ENCODE measurements around the gene TMEM143.

Gene TMEM143

DNA sequence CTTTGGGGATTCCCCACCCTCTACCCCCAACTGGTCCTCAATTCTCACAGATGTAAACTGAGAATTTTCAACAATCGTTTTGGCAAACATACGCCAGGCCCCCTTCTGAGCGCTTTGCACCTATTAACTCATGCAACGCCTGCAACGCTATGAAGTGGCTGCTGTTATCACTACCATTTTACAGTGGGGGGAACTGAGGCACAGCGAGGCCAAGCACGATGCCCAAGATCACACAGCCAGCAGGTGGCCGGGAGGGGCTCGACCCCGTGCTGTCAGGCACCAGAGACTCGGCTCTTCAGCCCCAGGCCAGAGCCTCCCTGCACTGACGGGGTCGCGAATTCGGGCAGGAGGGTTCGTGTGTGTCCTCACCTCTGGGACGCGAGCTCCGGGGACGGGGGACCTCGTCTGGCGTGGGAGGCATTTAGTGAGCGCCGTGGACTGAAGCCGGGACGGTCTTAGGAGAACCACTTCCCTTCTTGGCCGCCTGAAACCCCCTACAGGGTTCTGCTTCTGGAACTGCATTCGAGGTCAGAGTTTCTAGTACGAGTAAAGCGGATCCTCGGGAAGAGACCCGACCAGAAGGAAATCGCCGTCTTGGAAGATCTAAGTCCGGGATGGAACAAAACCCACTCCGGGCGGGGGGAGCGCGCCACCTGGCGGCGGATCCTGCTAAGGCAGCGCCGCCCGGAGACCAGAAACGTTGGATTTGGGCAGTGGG, 72.8 kb downstream of the TMEM143 start:
- peak overlapping the region; percentile 9 to 79 (median 58) for H3K4me3 ChIP-seq (ENCODE audit: control insufficient read depth in 1 of 7, extremely low read depth in 1 of 7, insufficient read depth in 4 of 7, low read depth in 2 of 7, low read length in 6 of 7)
- H3K4me1 ChIP-seq (ENCODE audit: control extremely low read depth in 1 of 4, control insufficient read depth in 4 of 4, insufficient read depth in 4 of 4, low read length in 3 of 4), result peaks cover 0 to 10% (median 7%) of the 10 kb centered on the region in 4 experiments
- H3K9me3 ChIP-seq (ENCODE audit: control extremely low read depth in 1 of 5, control insufficient read depth in 4 of 5, insufficient read depth in 2 of 5, low read depth in 1 of 5, low read length in 4 of 5), result peaks cover 0 to 7% (median 2%) of the 10 kb centered on the region in 5 experiments
- CTCF ChIA-PET, result interaction anchor here (0.6 to 7.8 kb wide), 6 partner anchors 17 to 119 kb away, joined by 3 to 53 read pairs (median 6); partner anchors contain the start of gene ZNF114
- 3% methylated on average over 39 of the region's 45 CpGs for WGBS (ENCODE audit: insufficient coverage)
- no peak overlapping the region for H3K27ac ChIP-seq (ENCODE audit: insufficient read depth in 1 of 2, low read depth in 1 of 2, low read length in 2 of 2, poor library complexity in 1 of 2, severe bottlenecking in 2 of 2)
- peaks cover 0 to 2% (median 0%) of the 10 kb centered on the region in 5 experiments for H3K27me3 ChIP-seq (replicated peaks in 2 of 5; ENCODE audit: control insufficient read depth in 4 of 5, insufficient read depth in 5 of 5, low read length in 4 of 5)
- DNase-seq, result peak; percentile 46 to 61 (median 60)
- POLR2A ChIA-PET, result no interaction called here
- peaks cover 4 to 12% (median 10%) of the 10 kb centered on the region in 4 experiments for H3K36me3 ChIP-seq (ENCODE audit: control insufficient read depth in 4 of 4, insufficient read depth in 4 of 4, low read length in 3 of 4)

DNA sequence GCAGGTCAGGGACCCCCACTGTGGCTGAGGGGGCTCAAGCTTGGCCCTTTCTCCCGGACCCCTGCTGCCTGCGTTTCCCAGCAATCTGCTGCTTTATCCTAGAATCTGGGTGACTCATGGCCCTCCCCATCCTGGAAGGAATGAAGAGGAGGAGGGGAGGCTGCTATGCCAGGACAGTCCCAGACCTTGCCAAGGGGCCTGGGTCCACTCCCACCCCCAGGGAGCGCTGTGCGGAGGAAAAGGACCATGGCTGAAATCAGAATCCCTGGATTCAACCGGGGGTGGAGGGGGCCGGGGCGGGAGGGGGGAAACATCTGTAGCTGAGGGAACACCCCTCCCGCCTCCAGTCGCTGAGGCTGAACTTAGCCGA, 73.4 kb downstream of the TMEM143 start:
- 56% methylated on average over 3 of the region's 10 CpGs for WGBS (ENCODE audit: insufficient coverage)
- ChIA-PET POLR2A (interaction anchor here (0.6 kb wide), 1 partner anchor 251 kb away, joined by 3 read pairs; no protein-coding TSS in a partner anchor), CTCF (interaction anchor here (0.6 to 7.8 kb wide), 5 partner anchors 17 to 118 kb away, joined by 3 to 53 read pairs (median 7); partner anchors contain the start of gene ZNF114)
- Histone ChIP-seq H3K9me3 (ENCODE audit: control extremely low read depth in 1 of 5, control insufficient read depth in 4 of 5, insufficient read depth in 2 of 5, low read depth in 1 of 5, low read length in 4 of 5) (peaks cover 0 to 11% (median 4%) of the 10 kb centered on the region in 5 experiments), H3K4me3 (ENCODE audit: control insufficient read depth in 1 of 7, extremely low read depth in 1 of 7, insufficient read depth in 4 of 7, low read depth in 2 of 7, low read length in 6 of 7) (peak overlapping the region in 1 of 7 experiments; percentile 78), H3K4me1 (ENCODE audit: control extremely low read depth in 1 of 4, control insufficient read depth in 4 of 4, insufficient read depth in 4 of 4, low read length in 3 of 4) (peaks cover 0 to 10% (median 7%) of the 10 kb centered on the region in 4 experiments), H3K27me3 (replicated peaks in 2 of 5; ENCODE audit: control insufficient read depth in 4 of 5, insufficient read depth in 5 of 5, low read length in 4 of 5) (peaks cover 0 to 2% (median 0%) of the 10 kb centered on the region in 5 experiments), H3K36me3 (ENCODE audit: control insufficient read depth in 4 of 4, insufficient read depth in 4 of 4, low read length in 3 of 4) (peaks cover 8 to 17% (median 15%) of the 10 kb centered on the region in 4 experiments), H3K27ac (ENCODE audit: insufficient read depth in 1 of 2, low read depth in 1 of 2, low read length in 2 of 2, poor library complexity in 1 of 2, severe bottlenecking in 2 of 2) (no peak overlapping the region)
- no peak for DNase-seq

DNA sequence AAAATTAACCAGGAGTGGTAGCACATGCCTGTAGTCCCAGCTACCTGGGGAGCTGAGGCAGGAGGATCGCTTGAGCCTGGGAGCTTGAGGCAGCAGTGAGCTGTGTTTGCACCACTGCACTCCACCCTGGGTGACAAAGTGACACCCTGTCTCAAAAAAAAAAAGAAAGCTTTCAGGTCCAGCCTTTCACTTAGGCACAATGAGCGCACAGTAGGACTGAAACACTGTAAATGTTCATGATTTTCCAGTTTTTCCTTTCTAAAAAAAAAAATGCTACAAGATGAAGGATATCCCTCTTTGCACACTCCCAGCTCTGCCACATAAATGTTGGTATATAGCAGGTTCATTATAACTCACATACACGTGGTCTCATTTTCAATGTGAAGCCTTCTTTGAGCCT, 76.0 kb downstream of the TMEM143 start:
- Histone ChIP-seq H3K36me3 (ENCODE audit: control insufficient read depth in 4 of 4, insufficient read depth in 4 of 4, low read length in 3 of 4) (peaks cover 15 to 40% (median 31%) of the 10 kb centered on the region in 4 experiments), H3K4me3 (ENCODE audit: control insufficient read depth in 1 of 7, extremely low read depth in 1 of 7, insufficient read depth in 4 of 7, low read depth in 2 of 7, low read length in 6 of 7) (no peak overlapping the region), H3K4me1 (ENCODE audit: control extremely low read depth in 1 of 4, control insufficient read depth in 4 of 4, insufficient read depth in 4 of 4, low read length in 3 of 4) (peaks cover 0 to 10% (median 7%) of the 10 kb centered on the region in 4 experiments), H3K27me3 (replicated peaks in 2 of 5; ENCODE audit: control insufficient read depth in 4 of 5, insufficient read depth in 5 of 5, low read length in 4 of 5) (no peaks in the 10 kb centered on the region), H3K9me3 (ENCODE audit: control extremely low read depth in 1 of 5, control insufficient read depth in 4 of 5, insufficient read depth in 2 of 5, low read depth in 1 of 5, low read length in 4 of 5) (peaks cover 0 to 18% (median 8%) of the 10 kb centered on the region in 5 experiments), H3K27ac (ENCODE audit: insufficient read depth in 1 of 2, low read depth in 1 of 2, low read length in 2 of 2, poor library complexity in 1 of 2, severe bottlenecking in 2 of 2) (no peak overlapping the region)
- no peak for DNase-seq
- CTCF ChIA-PET, result interaction anchor here (0.6 to 7.8 kb wide), 2 partner anchors 21 to 46 kb away, joined by 7 to 53 read pairs; partner anchors contain the start of gene ZNF114
- WGBS (ENCODE audit: insufficient coverage), result 100% methylated on average over 1 of the region's 3 CpGs
- POLR2A ChIA-PET, result interaction anchor here (0.6 kb wide), 1 partner anchor 10 kb away, joined by 5 read pairs; no protein-coding TSS in a partner anchor

DNA sequence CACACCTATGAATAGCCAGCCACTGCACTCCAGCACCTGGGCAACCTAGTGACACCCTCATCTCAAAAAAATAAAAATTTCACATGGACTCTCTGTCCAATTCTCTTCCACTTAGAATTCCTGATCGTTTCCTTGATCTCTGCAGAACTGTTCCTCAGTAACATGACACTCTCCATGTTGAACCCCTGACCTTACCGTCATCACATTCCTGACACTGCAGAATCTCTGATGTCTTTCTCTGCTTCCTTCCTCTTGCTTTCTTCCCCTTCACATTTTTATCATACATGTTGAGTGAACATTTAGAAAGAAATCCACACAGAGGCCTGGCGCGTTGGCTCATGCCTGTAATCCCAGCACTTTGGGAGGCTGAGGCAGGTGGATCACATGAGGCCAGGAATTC, 78.8 kb downstream of the TMEM143 start:
- H3K36me3 ChIP-seq (ENCODE audit: control insufficient read depth in 4 of 4, insufficient read depth in 4 of 4, low read length in 3 of 4), result peaks cover 15 to 53% (median 40%) of the 10 kb centered on the region in 4 experiments
- ChIA-PET CTCF (no interaction called here), POLR2A (interaction anchor here (0.7 kb wide), 1 partner anchor 14 kb away, joined by 3 read pairs; no protein-coding TSS in a partner anchor)
- H3K4me3 ChIP-seq (ENCODE audit: control insufficient read depth in 1 of 7, extremely low read depth in 1 of 7, insufficient read depth in 4 of 7, low read depth in 2 of 7, low read length in 6 of 7), result no peak overlapping the region
- H3K4me1 ChIP-seq (ENCODE audit: control extremely low read depth in 1 of 4, control insufficient read depth in 4 of 4, insufficient read depth in 4 of 4, low read length in 3 of 4), result no peaks in the 10 kb centered on the region
- no peaks in the 10 kb centered on the region for H3K27me3 ChIP-seq (replicated peaks in 2 of 5; ENCODE audit: control insufficient read depth in 4 of 5, insufficient read depth in 5 of 5, low read length in 4 of 5)
- no peak overlapping the region for H3K27ac ChIP-seq (ENCODE audit: insufficient read depth in 1 of 2, low read depth in 1 of 2, low read length in 2 of 2, poor library complexity in 1 of 2, severe bottlenecking in 2 of 2)
- no peak for DNase-seq
- peaks cover 0 to 24% (median 8%) of the 10 kb centered on the region in 5 experiments for H3K9me3 ChIP-seq (ENCODE audit: control extremely low read depth in 1 of 5, control insufficient read depth in 4 of 5, insufficient read depth in 2 of 5, low read depth in 1 of 5, low read length in 4 of 5)
- 100% methylated on average over 4 of the region's 4 CpGs for WGBS (ENCODE audit: insufficient coverage)

DNA sequence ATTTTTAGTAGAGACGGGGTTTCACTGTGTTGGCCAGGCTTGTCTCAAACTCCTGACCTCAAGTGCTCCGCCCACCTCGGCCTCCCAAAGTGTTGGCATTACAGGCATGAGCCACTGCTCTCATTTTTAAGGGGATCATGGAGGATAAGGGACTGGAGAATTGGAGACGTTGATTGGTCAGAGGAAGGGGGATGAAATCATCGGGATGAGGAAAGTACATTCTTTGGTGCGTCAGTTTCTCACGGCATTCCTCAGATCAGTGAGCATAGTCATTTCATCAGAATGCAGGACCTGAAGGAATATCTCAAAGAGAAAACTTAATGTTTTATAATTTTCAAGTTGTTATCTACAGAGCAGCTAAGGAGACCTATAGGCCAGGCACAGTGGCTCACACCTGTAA, 79.8 kb downstream of the TMEM143 start:
- no peak for DNase-seq
- H3K4me3 ChIP-seq (ENCODE audit: control insufficient read depth in 1 of 7, extremely low read depth in 1 of 7, insufficient read depth in 4 of 7, low read depth in 2 of 7, low read length in 6 of 7), result no peak overlapping the region
- H3K27me3 ChIP-seq (replicated peaks in 2 of 5; ENCODE audit: control insufficient read depth in 4 of 5, insufficient read depth in 5 of 5, low read length in 4 of 5), result no peaks in the 10 kb centered on the region
- 98% methylated on average over 7 of the region's 7 CpGs for WGBS (ENCODE audit: insufficient coverage)
- ChIA-PET POLR2A (no interaction called here), CTCF (no interaction called here)
- H3K9me3 ChIP-seq (ENCODE audit: control extremely low read depth in 1 of 5, control insufficient read depth in 4 of 5, insufficient read depth in 2 of 5, low read depth in 1 of 5, low read length in 4 of 5), result peaks cover 0 to 24% (median 8%) of the 10 kb centered on the region in 5 experiments
- no peak overlapping the region for H3K27ac ChIP-seq (ENCODE audit: insufficient read depth in 1 of 2, low read depth in 1 of 2, low read length in 2 of 2, poor library complexity in 1 of 2, severe bottlenecking in 2 of 2)
- H3K36me3 ChIP-seq (ENCODE audit: control insufficient read depth in 4 of 4, insufficient read depth in 4 of 4, low read length in 3 of 4), result peaks cover 15 to 57% (median 42%) of the 10 kb centered on the region in 4 experiments
- H3K4me1 ChIP-seq (ENCODE audit: control extremely low read depth in 1 of 4, control insufficient read depth in 4 of 4, insufficient read depth in 4 of 4, low read length in 3 of 4), result no peaks in the 10 kb centered on the region
